ENCODE measurements around the gene LBHD2.

- no peak for TF ChIP-seq CTCF (IDR thresholded peaks at IDR 0.05)
- no peak for TF ChIP-seq POLR2AphosphoS5 (IDR thresholded peaks at IDR 0.05; ENCODE audit: insufficient read depth in 1 of 2, low read depth in 1 of 2)
Measured at GRCh38 chr14:103068351-103069073, 15.5 kb upstream of the LBHD2 start.

Measured in vagina (tissue), 2 donors.